ENCODE measurements around the gene ARRDC3. TPM values are rescaled to one million over a fixed set of nuclear protein-coding genes. Genes with fewer than 3 reads are reported as not detected.
"Not testable (repeated sequence)": the region's sequence is repeated elsewhere in the genome, so short reads cannot be mapped to it uniquely, and the experiment has no call there.

ARRDC3 gene
- total and polyA plus RNA-seq, 2 donors (not counting 1 experiment from before 2014, with no cell fraction given) = 33.6 to 105 TPM

DNA sequence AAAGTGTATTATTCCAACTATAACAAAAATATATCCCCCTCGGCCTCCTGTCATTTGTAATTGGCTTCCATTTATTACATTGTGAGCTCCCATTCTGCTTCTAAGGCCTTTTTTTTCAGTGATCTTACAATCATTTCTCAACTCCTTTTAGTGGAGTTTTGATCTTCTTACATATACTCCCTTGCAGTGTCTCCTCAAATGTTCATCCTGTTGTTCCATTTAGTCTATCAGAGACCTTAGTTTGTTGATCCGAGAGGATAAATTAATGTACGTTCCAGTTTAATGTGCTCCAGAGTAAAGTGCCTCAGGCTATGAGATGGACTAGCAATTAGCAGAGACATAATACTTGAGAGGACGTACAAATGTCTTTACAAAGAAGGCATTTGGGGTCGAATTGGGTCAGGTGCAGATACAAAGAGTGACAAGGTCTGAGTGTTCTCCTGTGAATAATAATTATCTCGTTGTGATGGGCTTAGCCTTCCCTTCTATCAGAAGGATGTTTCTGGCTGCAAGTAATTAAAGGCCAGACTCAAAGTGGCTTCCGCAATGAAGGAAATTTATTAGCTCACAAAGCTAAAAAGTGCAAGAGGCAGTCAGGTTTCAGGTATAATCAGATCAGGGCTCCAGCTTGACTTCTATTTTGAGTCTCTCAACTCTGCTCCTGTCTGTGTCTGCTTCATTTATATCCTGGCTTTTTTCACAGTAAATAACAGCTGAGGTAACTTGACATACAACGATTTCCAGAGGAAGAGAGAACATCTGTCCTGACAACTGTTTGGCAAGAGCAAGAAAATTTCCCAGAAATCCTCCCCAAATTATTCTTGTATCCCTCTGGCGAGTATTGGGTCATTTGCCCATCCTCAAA lies 30.1 kb downstream of the ARRDC3 start:
- H3K79me2 ChIP-seq (ENCODE audit: control insufficient read depth, insufficient read depth, low read length) = no peaks in the 10 kb centered on the region
- no peak overlapping the region for H3K9ac ChIP-seq (ENCODE audit: insufficient read depth, low read length)
- H3K9me3 ChIP-seq (ENCODE audit: control insufficient read depth, insufficient read depth, low read depth, low read length) = no peaks in the 10 kb centered on the region
- no peak for TF ChIP-seq EZH2 (IDR thresholded peaks at IDR 0.05; ENCODE audit: low read length, missing control alignments)
- TF ChIP-seq, protein P1, sequence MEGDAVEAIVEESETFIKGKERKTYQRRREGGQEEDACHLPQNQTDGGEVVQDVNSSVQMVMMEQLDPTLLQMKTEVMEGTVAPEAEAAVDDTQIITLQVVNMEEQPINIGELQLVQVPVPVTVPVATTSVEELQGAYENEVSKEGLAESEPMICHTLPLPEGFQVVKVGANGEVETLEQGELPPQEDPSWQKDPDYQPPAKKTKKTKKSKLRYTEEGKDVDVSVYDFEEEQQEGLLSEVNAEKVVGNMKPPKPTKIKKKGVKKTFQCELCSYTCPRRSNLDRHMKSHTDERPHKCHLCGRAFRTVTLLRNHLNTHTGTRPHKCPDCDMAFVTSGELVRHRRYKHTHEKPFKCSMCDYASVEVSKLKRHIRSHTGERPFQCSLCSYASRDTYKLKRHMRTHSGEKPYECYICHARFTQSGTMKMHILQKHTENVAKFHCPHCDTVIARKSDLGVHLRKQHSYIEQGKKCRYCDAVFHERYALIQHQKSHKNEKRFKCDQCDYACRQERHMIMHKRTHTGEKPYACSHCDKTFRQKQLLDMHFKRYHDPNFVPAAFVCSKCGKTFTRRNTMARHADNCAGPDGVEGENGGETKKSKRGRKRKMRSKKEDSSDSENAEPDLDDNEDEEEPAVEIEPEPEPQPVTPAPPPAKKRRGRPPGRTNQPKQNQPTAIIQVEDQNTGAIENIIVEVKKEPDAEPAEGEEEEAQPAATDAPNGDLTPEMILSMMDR (conservative IDR thresholded peaks at IDR 0.05 in 1 of 2, IDR thresholded peaks at IDR 0.05 in 1 of 2; ENCODE audit: low read depth in 1 of 2, low read length in 2 of 2) = no peak
- no peaks in the 10 kb centered on the region for H3K4me1 ChIP-seq (ENCODE audit: control insufficient read depth, extremely low read depth, insufficient read depth, low read length)
- H2AFZ ChIP-seq (ENCODE audit: low read length) = no peak overlapping the region
- H3K27me3 ChIP-seq (ENCODE audit: control insufficient read depth, insufficient read depth, low read length) = no peaks in the 10 kb centered on the region
- no peaks in the 10 kb centered on the region for H3K36me3 ChIP-seq (ENCODE audit: control insufficient read depth, insufficient read depth, low read length)
- no peak overlapping the region for H3K4me2 ChIP-seq (ENCODE audit: extremely low read depth, insufficient read depth, low read length)
- DNase-seq (ENCODE audit: low read depth in 2 of 2) = no peak
- H3K4me3 ChIP-seq (replicated peaks in 1 of 4; ENCODE audit: control extremely low read depth in 1 of 4, insufficient read depth in 1 of 4, low read depth in 3 of 4, low read length in 4 of 4) = no peak overlapping the region
- H3K27ac ChIP-seq (ENCODE audit: insufficient read depth, low read length) = no peak overlapping the region
- no peaks in the 10 kb centered on the region for H4K20me1 ChIP-seq (ENCODE audit: control insufficient read depth, extremely low read depth, insufficient read depth, low read length)

DNA sequence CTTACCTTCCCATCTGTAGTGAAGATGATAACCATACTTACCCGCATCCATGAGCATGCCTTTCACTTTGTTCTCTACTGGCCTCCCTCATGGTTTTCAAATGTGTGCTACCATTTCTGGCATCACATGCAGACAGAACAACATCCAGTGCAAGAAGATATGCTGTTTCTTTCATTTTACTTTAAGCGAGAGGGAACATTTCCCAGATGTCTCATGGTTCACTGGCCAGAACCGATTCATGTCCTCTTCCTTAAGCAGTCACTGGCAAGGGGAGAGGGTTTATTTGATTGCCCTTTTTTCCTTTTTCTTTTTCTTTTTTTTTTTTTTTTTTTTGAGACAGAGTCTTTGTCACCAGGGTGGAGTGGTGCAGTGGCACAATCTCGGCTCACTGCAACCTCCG lies 37.7 kb downstream of the ARRDC3 start:
- no peak overlapping the region for H3K4me2 ChIP-seq (ENCODE audit: extremely low read depth, insufficient read depth, low read length)
- no peaks in the 10 kb centered on the region for H3K36me3 ChIP-seq (ENCODE audit: control insufficient read depth, insufficient read depth, low read length)
- no peaks in the 10 kb centered on the region for H3K4me1 ChIP-seq (ENCODE audit: control insufficient read depth, extremely low read depth, insufficient read depth, low read length)

DNA sequence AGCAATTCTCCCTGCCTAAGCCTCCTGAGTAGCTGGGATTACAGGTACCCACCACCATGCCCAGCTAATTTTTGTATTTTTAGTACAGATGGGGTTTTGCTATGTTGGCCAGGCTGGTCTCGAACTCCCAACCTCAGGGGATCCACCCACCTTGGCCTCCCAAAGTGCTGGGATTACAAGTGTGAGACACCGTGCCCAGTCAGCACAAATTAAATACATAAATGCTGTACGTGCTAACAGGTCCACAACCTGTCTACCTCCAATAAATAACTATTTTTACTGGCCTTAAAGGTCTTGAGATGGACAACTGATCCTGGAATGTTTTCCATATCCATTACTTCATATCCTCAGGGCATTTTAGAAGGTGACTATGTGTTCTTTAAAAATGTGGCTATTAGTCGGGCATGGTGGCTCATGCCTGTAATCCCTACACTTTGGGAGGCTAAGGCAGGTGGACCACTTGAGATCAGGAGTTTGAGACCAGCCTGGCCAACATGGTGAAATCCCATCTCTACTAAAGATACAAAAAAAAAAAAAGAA lies 38.4 kb downstream of the ARRDC3 start:
- not testable (repeated sequence) for H3K79me2 ChIP-seq (ENCODE audit: control insufficient read depth, insufficient read depth, low read length); H3K9ac ChIP-seq (ENCODE audit: insufficient read depth, low read length); H4K20me1 ChIP-seq (ENCODE audit: control insufficient read depth, extremely low read depth, insufficient read depth, low read length); H2AFZ ChIP-seq (ENCODE audit: low read length); H3K36me3 ChIP-seq (ENCODE audit: control insufficient read depth, insufficient read depth, low read length); H3K27ac ChIP-seq (ENCODE audit: insufficient read depth, low read length); H3K27me3 ChIP-seq (ENCODE audit: control insufficient read depth, insufficient read depth, low read length); H3K4me2 ChIP-seq (ENCODE audit: extremely low read depth, insufficient read depth, low read length); H3K4me1 ChIP-seq (ENCODE audit: control insufficient read depth, extremely low read depth, insufficient read depth, low read length); DNase-seq (ENCODE audit: low read depth in 2 of 2); H3K4me3 ChIP-seq (replicated peaks in 1 of 4; ENCODE audit: control extremely low read depth in 1 of 4, insufficient read depth in 1 of 4, low read depth in 3 of 4, low read length in 4 of 4); H3K9me3 ChIP-seq (ENCODE audit: control insufficient read depth, insufficient read depth, low read depth, low read length)

More for the DNA sequence above, 37.7 kb downstream of the ARRDC3 start:
- Histone ChIP-seq H2AFZ (ENCODE audit: low read length) (peak overlapping the region; percentile 35), H3K27ac (ENCODE audit: insufficient read depth, low read length) (no peak overlapping the region), H3K27me3 (ENCODE audit: control insufficient read depth, insufficient read depth, low read length) (no peaks in the 10 kb centered on the region), H3K9me3 (ENCODE audit: control insufficient read depth, insufficient read depth, low read depth, low read length) (no peaks in the 10 kb centered on the region), H3K4me3 (replicated peaks in 1 of 4; ENCODE audit: control extremely low read depth in 1 of 4, insufficient read depth in 1 of 4, low read depth in 3 of 4, low read length in 4 of 4) (no peak overlapping the region), H4K20me1 (ENCODE audit: control insufficient read depth, extremely low read depth, insufficient read depth, low read length) (no peaks in the 10 kb centered on the region), H3K79me2 (ENCODE audit: control insufficient read depth, insufficient read depth, low read length) (no peaks in the 10 kb centered on the region), H3K9ac (ENCODE audit: insufficient read depth, low read length) (no peak overlapping the region)
- TF ChIP-seq EZH2 (IDR thresholded peaks at IDR 0.05; ENCODE audit: low read length, missing control alignments) = no peak
- TF ChIP-seq, protein P1 (conservative IDR thresholded peaks at IDR 0.05 in 1 of 2, IDR thresholded peaks at IDR 0.05 in 1 of 2; ENCODE audit: low read depth in 1 of 2, low read length in 2 of 2) = no peak
- peak in 1 of 2 donors; percentile 23 for DNase-seq (ENCODE audit: low read depth in 2 of 2)

All from fibroblast of lung (primary cell).